Measurements from ENCODE around the gene GRID2IP.

Gene GRID2IP

GRCh38 chr7:6559896-6560295 is 8.6 kb upstream of the GRID2IP start:
- DNase-seq: no peak

- no peak for DNase-seq
Measured at GRCh38 chr7:6558837-6559236, 7.6 kb upstream of the GRID2IP start.

DNA sequence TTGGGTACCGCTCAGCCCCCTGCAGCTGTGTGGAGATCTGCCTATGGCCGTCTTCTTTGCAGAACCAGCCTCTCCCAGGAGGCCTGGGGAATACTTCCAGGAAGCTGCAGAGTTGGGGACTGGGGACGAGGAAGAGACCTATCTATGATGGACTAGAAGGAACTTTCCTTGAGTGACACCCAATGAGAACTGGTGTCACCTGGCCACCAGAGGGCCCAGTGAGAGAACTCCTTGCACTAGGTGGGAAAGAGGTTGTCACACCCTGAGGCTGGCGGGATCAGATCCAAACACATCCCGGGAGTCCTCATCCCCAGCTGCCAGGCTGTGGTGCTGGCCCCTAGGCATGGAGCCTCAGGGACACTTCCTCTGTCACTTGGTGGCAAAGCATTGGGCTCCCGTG is 4.9 kb upstream of the GRID2IP start:
- DNase-seq: no peak

DNA sequence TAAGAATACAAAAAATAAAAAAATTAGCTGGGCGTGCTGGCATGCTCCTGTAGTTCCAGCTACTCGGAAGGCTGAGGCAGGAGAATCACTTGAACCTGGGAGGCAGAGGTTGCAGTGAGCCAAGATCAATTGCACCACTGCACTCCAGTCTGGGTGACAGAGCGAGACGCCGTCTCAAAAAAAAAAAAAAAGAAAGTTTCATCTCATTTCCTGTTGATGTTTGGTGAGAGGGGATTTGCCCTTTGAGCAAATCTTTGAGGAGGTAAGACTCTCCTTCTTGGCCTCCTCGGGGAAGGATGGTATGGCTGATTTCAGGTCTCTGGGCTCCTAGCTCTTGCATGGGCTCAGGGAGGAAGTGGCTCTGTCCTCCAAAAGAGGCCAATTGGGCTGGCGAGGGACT is 3.6 kb upstream of the GRID2IP start:
- DNase-seq: no peak

GRCh38 chr7:6553448-6554044 is 2.3 kb upstream of the GRID2IP start:
- DNase-seq: no peak

DNA sequence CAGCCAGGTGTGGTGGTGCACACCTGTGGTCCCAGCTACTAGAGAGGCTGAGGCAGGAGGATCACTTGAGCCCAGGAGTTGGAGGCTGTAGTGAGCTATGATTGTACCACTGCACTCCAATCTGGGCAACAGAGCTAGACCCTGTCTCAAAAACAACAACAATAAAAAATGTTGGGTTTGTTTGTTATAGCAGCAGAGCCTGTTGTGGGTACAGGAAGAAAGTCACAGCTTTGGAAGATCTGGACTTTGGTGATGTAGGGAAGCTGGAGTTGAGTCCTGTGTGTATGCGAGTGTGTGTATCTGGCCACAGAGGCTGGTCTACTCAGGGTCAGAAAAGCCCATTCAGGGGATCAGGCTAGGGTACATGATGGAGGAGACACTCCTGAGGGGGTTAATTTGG is 3.9 kb downstream of the GRID2IP start:
- DNase-seq: no peak

GRCh38 chr7:6546498-6547251 is 4.6 kb downstream of the GRID2IP start:
- no peak for DNase-seq

GRCh38 chr7:6545398-6546126 is 5.7 kb downstream of the GRID2IP start:
- DNase-seq: no peak

- no peak for DNase-seq
Measured at GRCh38 chr7:6542368-6542767, 8.9 kb downstream of the GRID2IP start.

- no peak for DNase-seq
Measured at GRCh38 chr7:6536262-6537260, 14.7 kb downstream of the GRID2IP start.

DNA sequence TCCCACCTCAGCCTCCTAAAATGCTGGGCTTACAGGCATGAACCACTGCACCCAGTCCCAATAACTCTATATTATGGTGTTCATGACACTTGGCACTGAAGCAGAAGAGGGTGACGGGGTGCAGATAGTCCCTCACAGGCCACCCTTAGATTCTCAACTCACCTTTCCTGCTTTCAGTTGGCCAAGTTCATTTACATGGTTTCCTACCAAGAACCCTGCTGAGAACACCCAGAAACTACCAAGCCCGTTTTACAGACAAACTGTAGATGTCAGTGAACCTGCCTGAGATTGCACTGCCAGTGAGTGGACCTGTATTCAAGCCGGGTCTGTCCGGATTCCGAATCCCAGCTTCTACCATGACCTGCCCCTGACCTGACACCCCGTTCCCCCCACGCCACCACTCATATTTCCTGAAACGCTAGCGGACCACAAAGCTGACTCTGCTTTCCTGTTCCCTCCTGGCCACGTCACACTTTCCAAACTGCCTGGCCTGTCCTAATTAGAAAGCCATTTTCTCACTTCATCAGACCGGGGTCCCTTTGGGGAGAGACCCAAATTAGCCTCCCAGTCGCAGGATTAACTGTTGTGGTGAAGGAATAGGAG is 17.3 kb downstream of the GRID2IP start:
- no peak for DNase-seq

DNA sequence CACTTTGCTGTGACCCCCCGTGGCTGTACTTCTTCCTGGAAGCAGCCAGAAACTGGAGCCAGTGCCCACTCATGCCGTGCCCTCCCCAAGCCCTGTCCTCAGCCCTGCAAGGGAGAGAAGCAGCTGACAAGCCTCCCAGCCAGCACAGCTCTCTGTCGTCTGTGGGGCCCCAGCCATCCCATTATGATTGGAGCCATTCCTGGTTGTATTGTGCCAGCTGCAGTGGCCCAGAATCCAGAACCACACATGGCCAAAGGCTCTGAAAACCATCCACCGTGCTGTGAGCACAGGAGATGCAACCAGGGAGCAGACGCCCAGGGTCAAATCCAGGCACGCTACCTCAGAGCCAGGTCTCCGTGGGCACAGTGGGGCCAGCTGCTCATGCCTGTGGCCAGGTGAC is 18.7 kb downstream of the GRID2IP start:
- DNase-seq: no peak

- no peak for DNase-seq
Measured at GRCh38 chr7:6531492-6532279, 19.6 kb downstream of the GRID2IP start.

GRCh38 chr7:6530626-6531491 is 20.4 kb downstream of the GRID2IP start:
- no peak for DNase-seq

DNA sequence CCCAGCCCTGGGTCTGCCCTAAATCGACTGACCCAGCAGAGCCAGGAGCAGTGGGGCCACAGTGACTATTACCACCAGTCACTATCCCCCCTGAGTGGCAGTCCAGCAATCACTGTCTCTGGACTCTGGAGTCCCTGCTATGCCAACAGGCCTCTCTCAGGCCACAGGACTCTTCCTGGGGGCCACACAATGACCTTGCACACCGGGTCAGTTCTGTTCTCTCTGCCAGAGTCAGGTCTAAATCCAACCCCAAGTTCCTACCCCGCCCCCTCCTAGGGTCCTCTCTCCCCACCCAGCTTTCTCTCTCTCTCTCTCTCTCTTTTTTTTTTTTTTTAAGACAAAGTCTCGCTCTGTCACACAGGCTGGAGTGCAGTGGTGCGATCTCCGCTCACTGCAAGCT is 21.6 kb downstream of the GRID2IP start:
- no peak for DNase-seq

- no peak for DNase-seq
Measured at GRCh38 chr7:6528401-6529130, 22.7 kb downstream of the GRID2IP start.

DNA sequence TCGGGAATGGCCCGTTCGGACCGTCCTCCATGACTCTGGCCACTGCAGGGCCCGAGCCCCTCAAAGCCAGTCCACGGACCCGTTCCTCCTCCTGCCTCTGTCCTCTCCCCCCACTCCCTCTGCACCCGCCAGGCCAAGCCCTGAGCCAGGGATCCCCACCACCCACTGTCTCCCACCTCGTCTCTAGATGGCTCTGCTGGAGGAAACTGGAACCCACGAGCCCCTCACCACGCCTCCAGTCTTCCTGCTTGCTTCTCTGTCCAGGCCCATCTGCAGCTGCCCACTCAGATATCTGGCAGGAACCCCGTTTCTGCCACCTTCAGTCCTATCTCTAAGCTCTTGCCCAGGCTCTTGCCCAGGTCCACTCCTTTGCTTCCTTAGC is 24.3 kb downstream of the GRID2IP start:
- no peak for DNase-seq

- DNase-seq: no peak
Measured at GRCh38 chr7:6520163-6520981, 30.9 kb downstream of the GRID2IP start.

- DNase-seq: no peak
Measured at GRCh38 chr7:6516387-6516983, 34.8 kb downstream of the GRID2IP start.
